Fibroblast of the conjunctiva (primary cell): Measurements from ENCODE around the gene SPEM3.

Experiments
- DNase-seq: peaks from one replicate; pipeline ENCODE4 v3.0.0-alpha.2; 2010; ENCODE audit warnings: low read depth

The SPEM3 gene

GRCh38 chr17:7403977-7404736 lies 24.5 kb upstream of the SPEM3 start, which contains the start of gene TMEM256:
Gene TMEM256, minus strand, starts transcription at chr17:7404097. Its CDS starts 13 bp downstream, at chr17:7404084.
- DNase-seq: peak; percentile 99

GRCh38 chr17:7404737-7405349 lies 23.8 kb upstream of the SPEM3 start:
- no peak for DNase-seq

- no peak for DNase-seq
These were observed 23.1 kb upstream of the SPEM3 start for GRCh38 chr17:7405350-7406234.

GRCh38 chr17:7406235-7406825 lies 22.3 kb upstream of the SPEM3 start:
- DNase-seq: no peak

GRCh38 chr17:7407082-7407481 lies 21.6 kb upstream of the SPEM3 start:
- no peak for DNase-seq

- no peak for DNase-seq
These were observed 21.0 kb upstream of the SPEM3 start, which contains the start of gene NLGN2 for GRCh38 chr17:7407485-7408251. Gene NLGN2, plus strand, starts transcription at chr17:7407845. Its CDS starts 411 bp downstream, at chr17:7408256.

- no peak for DNase-seq
These were observed 20.4 kb upstream of the SPEM3 start for GRCh38 chr17:7408252-7408727.

GRCh38 chr17:7408863-7409262 lies 19.8 kb upstream of the SPEM3 start:
- DNase-seq: no peak

GRCh38 chr17:7409716-7410115 lies 18.9 kb upstream of the SPEM3 start:
- DNase-seq: no peak

GRCh38 chr17:7410634-7411426 lies 17.8 kb upstream of the SPEM3 start:
- DNase-seq: no peak

GRCh38 chr17:7411427-7411750 lies 17.3 kb upstream of the SPEM3 start:
- DNase-seq: no peak

- DNase-seq: no peak
These were observed 15.2 kb upstream of the SPEM3 start for GRCh38 chr17:7413346-7413985.

- DNase-seq: no peak
These were observed 13.8 kb upstream of the SPEM3 start for GRCh38 chr17:7414837-7415236.

GRCh38 chr17:7415784-7416183 lies 12.9 kb upstream of the SPEM3 start:
- DNase-seq: no peak

- DNase-seq: no peak
These were observed 12.3 kb upstream of the SPEM3 start for GRCh38 chr17:7416323-7416722.

GRCh38 chr17:7417056-7417655 lies 11.5 kb upstream of the SPEM3 start:
- DNase-seq: no peak

GRCh38 chr17:7418472-7419152 lies 10.0 kb upstream of the SPEM3 start:
- DNase-seq: no peak

GRCh38 chr17:7419819-7420610 lies 8.6 kb upstream of the SPEM3 start, which contains the start of gene SPEM1:
Gene SPEM1, plus strand, starts transcription at chr17:7420324. Its CDS starts 61 bp downstream, at chr17:7420385.
- no peak for DNase-seq
